ENCODE data around the gene TMEM8B. TPM values are rescaled to one million over a fixed set of nuclear protein-coding genes. Genes with fewer than 3 reads are reported as not detected.
"Not testable (repeated sequence)": the region's sequence is repeated elsewhere in the genome, so short reads cannot be mapped to it uniquely, and the experiment has no call there.

TMEM8B gene
- total RNA-seq, 1 donor from 2014 or later: 44.4 TPM

GRCh38 chr9:35891646-35892045, 62.6 kb downstream of the TMEM8B start:
- no peak for DNase-seq
- Mint-ChIP-seq H3K36me3 (ENCODE audit: unreplicated experiment) (no peaks in the 10 kb centered on the region), H3K4me1 (ENCODE audit: low read depth, unreplicated experiment) (no peaks in the 10 kb centered on the region), H3K27me3 (ENCODE audit: unreplicated experiment) (peaks cover 2% of the 10 kb centered on the region), H3K4me3 (ENCODE audit: unreplicated experiment) (no peak overlapping the region), H3K9me3 (ENCODE audit: unreplicated experiment) (no peaks in the 10 kb centered on the region), H3K27ac (ENCODE audit: unreplicated experiment) (no peak overlapping the region)
- TF ChIP-seq CTCF (IDR thresholded peaks at IDR 0.05; ENCODE audit: partially characterized antibody, unreplicated experiment): no peak

GRCh38 chr9:35892051-35892450, 63.0 kb downstream of the TMEM8B start:
- TF ChIP-seq CTCF (IDR thresholded peaks at IDR 0.05; ENCODE audit: partially characterized antibody, unreplicated experiment): no peak
- H3K4me1 Mint-ChIP-seq (ENCODE audit: low read depth, unreplicated experiment): no peaks in the 10 kb centered on the region
- no peaks in the 10 kb centered on the region for H3K9me3 Mint-ChIP-seq (ENCODE audit: unreplicated experiment)
- H3K27ac Mint-ChIP-seq (ENCODE audit: unreplicated experiment): no peak overlapping the region
- no peaks in the 10 kb centered on the region for H3K36me3 Mint-ChIP-seq (ENCODE audit: unreplicated experiment)
- no peak overlapping the region for H3K4me3 Mint-ChIP-seq (ENCODE audit: unreplicated experiment)
- H3K27me3 Mint-ChIP-seq (ENCODE audit: unreplicated experiment): peaks cover 2% of the 10 kb centered on the region
- no peak for DNase-seq

GRCh38 chr9:35896570-35896969, 67.5 kb downstream of the TMEM8B start:
- TF ChIP-seq CTCF (IDR thresholded peaks at IDR 0.05; ENCODE audit: partially characterized antibody, unreplicated experiment): no peak
- H3K9me3 Mint-ChIP-seq (ENCODE audit: unreplicated experiment): no peaks in the 10 kb centered on the region

GRCh38 chr9:35897376-35898099, 68.5 kb downstream of the TMEM8B start:
- H3K4me3 Mint-ChIP-seq (ENCODE audit: unreplicated experiment); H3K27me3 Mint-ChIP-seq (ENCODE audit: unreplicated experiment): not testable (repeated sequence)

More at GRCh38 chr9:35896570-35896969, 67.5 kb downstream of the TMEM8B start:
- no peak overlapping the region for H3K4me3 Mint-ChIP-seq (ENCODE audit: unreplicated experiment)
- H3K27ac Mint-ChIP-seq (ENCODE audit: unreplicated experiment): no peak overlapping the region
- no peak for DNase-seq
- no peaks in the 10 kb centered on the region for H3K36me3 Mint-ChIP-seq (ENCODE audit: unreplicated experiment)
- H3K27me3 Mint-ChIP-seq (ENCODE audit: unreplicated experiment): peaks cover 1% of the 10 kb centered on the region
- no peaks in the 10 kb centered on the region for H3K4me1 Mint-ChIP-seq (ENCODE audit: low read depth, unreplicated experiment)

GRCh38 chr9:35898337-35898736, 69.3 kb downstream of the TMEM8B start:
- Mint-ChIP-seq H3K4me3 (ENCODE audit: unreplicated experiment) (no peak overlapping the region), H3K27ac (ENCODE audit: unreplicated experiment) (no peak overlapping the region), H3K36me3 (ENCODE audit: unreplicated experiment) (no peaks in the 10 kb centered on the region), H3K27me3 (ENCODE audit: unreplicated experiment) (no peaks in the 10 kb centered on the region), H3K9me3 (ENCODE audit: unreplicated experiment) (no peaks in the 10 kb centered on the region), H3K4me1 (ENCODE audit: low read depth, unreplicated experiment) (no peaks in the 10 kb centered on the region)
- no peak for TF ChIP-seq CTCF (IDR thresholded peaks at IDR 0.05; ENCODE audit: partially characterized antibody, unreplicated experiment)
- no peak for DNase-seq

More at GRCh38 chr9:35897376-35898099, 68.5 kb downstream of the TMEM8B start:
- not testable (repeated sequence) for H3K36me3 Mint-ChIP-seq (ENCODE audit: unreplicated experiment); DNase-seq; H3K9me3 Mint-ChIP-seq (ENCODE audit: unreplicated experiment); H3K4me1 Mint-ChIP-seq (ENCODE audit: low read depth, unreplicated experiment); H3K27ac Mint-ChIP-seq (ENCODE audit: unreplicated experiment)

All from glutamatergic neuron (in vitro differentiated cells).